Measurements from ENCODE around the gene MEPCE. TPM values are rescaled to one million over a fixed set of nuclear protein-coding genes. Genes with fewer than 3 reads are reported as not detected.
A peak's percentile ranks its signal among the peaks of the same experiment; 100 is the strongest.
"Not testable (repeated sequence)": the region's sequence is repeated elsewhere in the genome, so short reads cannot be mapped to it uniquely, and the experiment has no call there.

MEPCE gene
- total RNA-seq, 2 donors from 2014 or later = 27.4 to 30.2 TPM

- DNase-seq = peak in 1 of 2 donors; percentile 32
- ATAC-seq = no peak
- intact Hi-C loops (cut with DNase I, micrococcal nuclease) = no loop called here
These were observed 1.7 kb downstream of the MEPCE start for GRCh38 chr7:100431286-100431735.

GRCh38 chr7:100432053-100432452 lies 2.4 kb downstream of the MEPCE start:
- DNase-seq (no peak), ATAC-seq (no peak)
- intact Hi-C loops (cut with DNase I, micrococcal nuclease) = no loop called here

- DNase-seq (no peak), ATAC-seq (no peak)
- intact Hi-C loops (cut with DNase I, micrococcal nuclease) = no loop called here
These were observed 3.1 kb downstream of the MEPCE start for GRCh38 chr7:100432621-100433275.

GRCh38 chr7:100433276-100433591 lies 3.6 kb downstream of the MEPCE start:
- intact Hi-C loops (cut with DNase I, micrococcal nuclease) = no loop called here
- ATAC-seq (no peak), DNase-seq (no peak)

- intact Hi-C loops (cut with DNase I, micrococcal nuclease) = no loop called here
- no peak for ATAC-seq
- DNase-seq = peak in 1 of 2 donors; percentile 11
These were observed 4.1 kb downstream of the MEPCE start for GRCh38 chr7:100433592-100434296.

- DNase-seq (no peak), ATAC-seq (no peak)
- intact Hi-C loops (cut with DNase I, micrococcal nuclease) = no loop called here
These were observed 4.9 kb downstream of the MEPCE start for GRCh38 chr7:100434297-100435144.

GRCh38 chr7:100435401-100436304 lies 6.0 kb downstream of the MEPCE start:
- ATAC-seq = peak; percentile 55
- intact Hi-C loops (cut with DNase I, micrococcal nuclease) = no loop called here

GRCh38 chr7:100437150-100438100 lies 7.8 kb downstream of the MEPCE start:
- ATAC-seq (no peak), DNase-seq (peak; percentile 26 to 37)
- intact Hi-C loops (cut with DNase I, micrococcal nuclease) = no loop called here

More at GRCh38 chr7:100435401-100436304, 6.0 kb downstream of the MEPCE start:
- DNase-seq = peak; percentile 45 to 66

- ATAC-seq (no peak), DNase-seq (no peak)
- intact Hi-C loops (cut with DNase I, micrococcal nuclease) = no loop called here
These were observed 8.5 kb downstream of the MEPCE start for GRCh38 chr7:100438172-100438571.

- ATAC-seq; DNase-seq; intact Hi-C loops (cut with DNase I, micrococcal nuclease): not testable (repeated sequence)
These were observed 9.1 kb downstream of the MEPCE start for GRCh38 chr7:100438731-100439130.

- DNase-seq; intact Hi-C loops (cut with DNase I, micrococcal nuclease); ATAC-seq: not testable (repeated sequence)
These were observed 9.6 kb downstream of the MEPCE start for GRCh38 chr7:100439244-100439643.

GRCh38 chr7:100441641-100442535 lies 12.3 kb downstream of the MEPCE start:
- intact Hi-C loops (cut with DNase I, micrococcal nuclease) = no loop called here
- ATAC-seq (no peak), DNase-seq (no peak)

- ATAC-seq (no peak), DNase-seq (no peak)
- intact Hi-C loops (cut with DNase I, micrococcal nuclease) = no loop called here
These were observed 13.6 kb downstream of the MEPCE start for GRCh38 chr7:100443096-100443840.

GRCh38 chr7:100444311-100445278 lies 15.0 kb downstream of the MEPCE start:
- ATAC-seq (peak; percentile 80), DNase-seq (peak in 1 of 2 donors; percentile 11)
- intact Hi-C loops (cut with DNase I, micrococcal nuclease) = no loop called here

GRCh38 chr7:100446040-100446439 lies 16.4 kb downstream of the MEPCE start:
- intact Hi-C loops (cut with DNase I, micrococcal nuclease) = no loop called here
- DNase-seq (no peak), ATAC-seq (no peak)
